ENCODE measurements around the gene YPEL2. TPM values are rescaled to one million over a fixed set of nuclear protein-coding genes. Genes with fewer than 3 reads are reported as not detected.

Gene YPEL2
- total RNA-seq, 1 donor, result 7.8 TPM

GRCh38 chr17:59413014-59413766 lies 81.7 kb downstream of the YPEL2 start:
- DNase-seq (ENCODE audit: low read depth), result no peak
- TF ChIP-seq CTCF (IDR thresholded peaks at IDR 0.05; ENCODE audit: insufficient read depth, low read depth, low read length), result no peak
- H3K4me3 ChIP-seq (ENCODE audit: low read depth, low read length), result no peak overlapping the region

- no peak overlapping the region for H3K4me3 ChIP-seq (ENCODE audit: low read depth, low read length)
- no peak for DNase-seq (ENCODE audit: low read depth)
- TF ChIP-seq CTCF (IDR thresholded peaks at IDR 0.05; ENCODE audit: insufficient read depth, low read depth, low read length), result no peak
Measured at GRCh38 chr17:59415397-59415796, 83.9 kb downstream of the YPEL2 start.

GRCh38 chr17:59416184-59416583 lies 84.7 kb downstream of the YPEL2 start:
- no peak for DNase-seq (ENCODE audit: low read depth)
- H3K4me3 ChIP-seq (ENCODE audit: low read depth, low read length), result no peak overlapping the region
- no peak for TF ChIP-seq CTCF (IDR thresholded peaks at IDR 0.05; ENCODE audit: insufficient read depth, low read depth, low read length)

- no peak for DNase-seq (ENCODE audit: low read depth)
Measured at GRCh38 chr17:59417452-59417851, 86.0 kb downstream of the YPEL2 start.

GRCh38 chr17:59418732-59419166 lies 87.3 kb downstream of the YPEL2 start:
- TF ChIP-seq CTCF (IDR thresholded peaks at IDR 0.05; ENCODE audit: insufficient read depth, low read depth, low read length), result no peak

More at GRCh38 chr17:59417452-59417851, 86.0 kb downstream of the YPEL2 start:
- H3K4me3 ChIP-seq (ENCODE audit: low read depth, low read length), result no peak overlapping the region
- TF ChIP-seq CTCF (IDR thresholded peaks at IDR 0.05; ENCODE audit: insufficient read depth, low read depth, low read length), result no peak

GRCh38 chr17:59420901-59421300 lies 89.4 kb downstream of the YPEL2 start:
- no peak for TF ChIP-seq CTCF (IDR thresholded peaks at IDR 0.05; ENCODE audit: insufficient read depth, low read depth, low read length)
- H3K4me3 ChIP-seq (ENCODE audit: low read depth, low read length), result no peak overlapping the region

More at GRCh38 chr17:59418732-59419166, 87.3 kb downstream of the YPEL2 start:
- peak; percentile 53 for DNase-seq (ENCODE audit: low read depth)
- no peak overlapping the region for H3K4me3 ChIP-seq (ENCODE audit: low read depth, low read length)

More at GRCh38 chr17:59420901-59421300, 89.4 kb downstream of the YPEL2 start:
- no peak for DNase-seq (ENCODE audit: low read depth)

All from fibroblast of villous mesenchyme (primary cell).